NCI-H2081 (cell line): ENCODE data around the gene PGAP3.
A peak's percentile ranks its signal among the peaks of the same experiment; 100 is the strongest.

ENCODE experiments used
- DNase-seq, 2 experiments: peaks; one replicate each; lab custom pipeline; 2025; lab: John Stamatoyannopoulos, UW

Gene PGAP3

DNA sequence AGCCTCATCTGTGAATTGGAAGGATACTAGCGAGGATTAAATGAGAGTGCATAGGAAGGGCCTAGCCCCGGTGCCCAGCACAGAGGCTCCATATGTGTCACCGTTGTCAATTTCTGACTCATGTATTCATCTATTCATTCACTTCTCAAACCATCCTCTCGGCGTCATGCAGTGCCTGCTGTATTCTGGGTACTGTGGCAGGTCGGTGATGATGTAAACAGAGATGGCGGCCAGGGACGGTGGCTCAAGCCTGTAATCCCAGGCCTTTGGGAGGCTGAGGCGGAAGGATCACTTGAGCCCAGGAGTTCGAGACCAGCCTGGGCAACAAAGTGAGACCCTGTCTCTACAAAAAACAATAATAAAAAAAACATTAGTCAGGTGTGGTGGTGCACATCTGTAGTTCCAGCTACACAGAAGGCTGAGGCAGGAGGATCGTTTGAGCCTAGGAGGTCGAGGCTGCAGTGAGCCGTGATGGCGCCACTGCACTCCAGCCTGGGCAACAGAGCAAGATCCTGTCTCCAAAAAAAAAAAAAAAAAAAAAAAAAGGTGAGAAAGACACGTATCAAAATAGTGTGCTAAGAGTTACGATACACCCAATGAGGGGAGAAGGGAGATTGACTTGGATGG lies 65.4 kb downstream of the PGAP3 start:
- peak in 1 of 2 experiments; percentile 41 for DNase-seq

- DNase-seq: peak; percentile 84 to 88
Measured at GRCh38 chr17:39621523-39622379, 66.1 kb downstream of the PGAP3 start.
